H9 (cell line): ENCODE results near the gene UBE2D3. TPM values are rescaled to one million over a fixed set of nuclear protein-coding genes. Genes with fewer than 3 reads are reported as not detected.

Experiments used
- DNase-seq: peaks from one replicate; pipeline ENCODE4 v3.0.0-alpha.2; 2017
- H2AFZ ChIP-seq: one replicate; pipeline ENCODE4 v1.6.1; 2013; ENCODE audit warnings: mild to moderate bottlenecking, low read length, control low read depth, moderate library complexity
- H2AK5ac ChIP-seq: 2 replicates; pipeline ENCODE4 v1.6.1; 2013; ENCODE audit warnings: low read length, control low read depth, mixed read lengths; ENCODE audit not compliant: insufficient read length
- H2BK120ac ChIP-seq: one replicate; pipeline ENCODE4 v1.6.1; 2013; ENCODE audit warnings: low read depth, mild to moderate bottlenecking, low read length, control low read depth, inconsistent platforms; ENCODE audit not compliant: poor library complexity, severe bottlenecking
- H2BK12ac ChIP-seq: 2 replicates; pipeline ENCODE4 v1.6.1; 2013; ENCODE audit warnings: low read length, control low read depth, mixed read lengths, low read depth; ENCODE audit not compliant: insufficient read length
- H2BK15ac ChIP-seq: 2 replicates; pipeline ENCODE4 v1.6.1; 2013; ENCODE audit warnings: low read depth, low read length, control low read depth
- H2BK20ac ChIP-seq: one replicate; pipeline ENCODE4 v1.6.1; 2013; ENCODE audit warnings: low read depth, mild to moderate bottlenecking, low read length, control low read depth, inconsistent platforms; ENCODE audit not compliant: poor library complexity, severe bottlenecking
- H2BK5ac ChIP-seq: 2 replicates; pipeline ENCODE4 v1.6.1; 2013; ENCODE audit warnings: low read length, control low read depth, mixed read lengths; ENCODE audit not compliant: insufficient read length
- H3K14ac ChIP-seq: 2 replicates; pipeline ENCODE4 v1.6.1; 2013; ENCODE audit warnings: low read length, control low read depth; ENCODE audit not compliant: insufficient read depth
- H3K18ac ChIP-seq: 2 replicates; pipeline ENCODE4 v1.6.1; 2013; ENCODE audit warnings: low read depth, mild to moderate bottlenecking, mixed read lengths, low read length, control low read depth; ENCODE audit not compliant: insufficient read length
- H3K23ac ChIP-seq: 2 replicates; pipeline ENCODE4 v1.6.1; 2013; ENCODE audit warnings: low read length, control low read depth, mixed read lengths, low read depth; ENCODE audit not compliant: insufficient read length
- H3K23me2 ChIP-seq: 2 replicates; pipeline ENCODE4 v1.6.1; 2013; ENCODE audit warnings: low read depth, mild to moderate bottlenecking, mixed read lengths, low read length, control low read depth; ENCODE audit not compliant: insufficient read length, poor library complexity, severe bottlenecking
- H3K27ac ChIP-seq: 2 replicates; pipeline ENCODE4 v1.5.1; 2013; ENCODE audit warnings: low read length, control low read depth, mixed read lengths, low read depth; ENCODE audit not compliant: insufficient read length
- H3K27me3 ChIP-seq: 2 replicates; pipeline ENCODE4 v1.6.1; 2013; ENCODE audit warnings: low read length, control low read depth, inconsistent platforms; ENCODE audit not compliant: insufficient read depth
- H3K4ac ChIP-seq: 2 replicates; pipeline ENCODE4 v1.6.1; 2013; ENCODE audit warnings: low read depth, mild to moderate bottlenecking, control low read depth, inconsistent platforms, low read length, moderate library complexity
- H3K4me1 ChIP-seq: 2 replicates; pipeline ENCODE4 v1.6.1; 2013; ENCODE audit warnings: low read length, control low read depth, inconsistent platforms; ENCODE audit not compliant: insufficient read depth
- H3K4me2 ChIP-seq: 2 replicates; pipeline ENCODE4 v1.6.1; 2013; ENCODE audit warnings: low read length, control low read depth, mixed read lengths; ENCODE audit not compliant: insufficient read length, insufficient read depth
- H3K56ac ChIP-seq: 2 replicates; pipeline ENCODE4 v1.6.1; 2013; ENCODE audit warnings: low read depth, mild to moderate bottlenecking, mixed read lengths, low read length, control low read depth; ENCODE audit not compliant: insufficient read length
- H3K79me1 ChIP-seq: 2 replicates; pipeline ENCODE4 v1.6.1; 2013; ENCODE audit warnings: low read depth, mild to moderate bottlenecking, moderate library complexity, low read length, control low read depth, inconsistent platforms; ENCODE audit not compliant: insufficient read depth, poor library complexity, severe bottlenecking
- H3K79me2 ChIP-seq: 2 replicates; pipeline ENCODE4 v1.6.1; 2013; ENCODE audit warnings: low read length, control low read depth, inconsistent platforms; ENCODE audit not compliant: insufficient read depth
- H3K9ac ChIP-seq: 2 replicates; pipeline ENCODE4 v1.6.1; 2013; ENCODE audit warnings: low read length, control low read depth, mixed read lengths; ENCODE audit not compliant: insufficient read length; ENCODE audit errors: extremely low read depth
- H3K9me3 ChIP-seq: one replicate; pipeline ENCODE4 v1.6.1; 2013; ENCODE audit warnings: low read depth, low read length, inconsistent platforms; ENCODE audit not compliant: control insufficient read depth
- H3T11ph ChIP-seq: one replicate; pipeline ENCODE4 v1.6.1; 2013; ENCODE audit warnings: mild to moderate bottlenecking, low read length, control low read depth, inconsistent platforms
- H4K20me1 ChIP-seq: one replicate; pipeline ENCODE4 v1.6.1; 2013; ENCODE audit not compliant: control insufficient read depth, insufficient read length, insufficient read depth
- H4K5ac ChIP-seq: 2 replicates; pipeline ENCODE4 v1.6.1; 2013; ENCODE audit warnings: low read depth, mild to moderate bottlenecking, mixed read lengths, low read length, control low read depth; ENCODE audit not compliant: insufficient read length
- H4K8ac ChIP-seq: replicated peaks from 2 replicates; pipeline ENCODE4 v1.6.1; 2013; ENCODE audit warnings: low read length, control low read depth, mixed read lengths, low read depth; ENCODE audit not compliant: insufficient read length
- H4K91ac ChIP-seq: 2 replicates; pipeline ENCODE4 v1.6.1; 2013; ENCODE audit warnings: low read depth, mild to moderate bottlenecking, moderate library complexity, mixed read lengths, low read length, control low read depth; ENCODE audit not compliant: insufficient read length
- H3K27ac Mint-ChIP-seq, 3 experiments: 2 replicates in 2 of 3; 3 replicates in 1 of 3; pipeline ENCODE4 v1.8.0; 2020 to 2021; ENCODE audit warnings: mixed read lengths in 3 of 3, mild to moderate bottlenecking in 1 of 3, moderate library complexity in 1 of 3
- H3K27me3 Mint-ChIP-seq: 2 replicates; pipeline ENCODE4 v1.8.0; 2021; ENCODE audit warnings: low read depth, mild to moderate bottlenecking, moderate library complexity, mixed read lengths
- H3K36me3 Mint-ChIP-seq, 3 experiments: 2 replicates in 2 of 3; 3 replicates in 1 of 3; pipeline ENCODE4 v1.8.0; 2020 to 2021; ENCODE audit warnings: low read depth in 3 of 3, mixed read lengths in 3 of 3; ENCODE audit not compliant: insufficient read depth in 1 of 3
- H3K4me1 Mint-ChIP-seq, 2 experiments: 2 replicates each; pipeline ENCODE4 v1.8.0; 2020; ENCODE audit warnings: mixed read lengths in 2 of 2
- H3K4me3 Mint-ChIP-seq, 2 experiments: 2 replicates in 1 of 2; 3 replicates in 1 of 2; pipeline ENCODE4 v1.8.0; 2020 to 2021; ENCODE audit warnings: mild to moderate bottlenecking in 2 of 2, mixed read lengths in 2 of 2, moderate library complexity in 1 of 2
- H3K9me3 Mint-ChIP-seq, 2 experiments: 2 replicates in 1 of 2; 3 replicates in 1 of 2; pipeline ENCODE4 v1.8.0; 2020; ENCODE audit warnings: mild to moderate bottlenecking in 2 of 2, mixed read lengths in 2 of 2, moderate library complexity in 1 of 2
- CTCF ChIP-seq: fragments of 200-600 bp; sonication (generic); conservative IDR thresholded peaks from 3 replicates; pipeline ENCODE4 v1.8.0; 2021; ENCODE audit warnings: antibody characterized with exemption, mild to moderate bottlenecking
- WGBS: extraction: QIAGEN DNeasy Blood & Tissue Kit; methylation state at CpG from one replicate; pipeline ENCODE4 v1.1.7; 2013; ENCODE audit warnings: missing lambda C conversion rate, low lambda C conversion rate, mixed read lengths; ENCODE audit not compliant: insufficient read length; ENCODE audit errors: extremely low coverage; 5-methylcytosine and 5-hydroxymethylcytosine counted together
- total RNA-seq: library from RNA; stranded (reverse); gene quantifications from 2 replicates; pipeline ENCODE4 v1.2.1, GENCODE V29; 2021

Gene UBE2D3
- total RNA-seq, 1 experiment from 2014 or later = 378 TPM

- H4K20me1 ChIP-seq = no peaks in the 10 kb centered on the region
- H3K4me3 Mint-ChIP-seq = peak overlapping the region; percentile 88 to 96
- peak overlapping the region in 2 of 3 experiments; percentile 86 to 95; a peak in 4 of 7 replicates for H3K27ac Mint-ChIP-seq
- peaks cover 26% of the 10 kb centered on the region in 2 experiments for H3K4me1 Mint-ChIP-seq
- H3K79me1 ChIP-seq = peaks cover 2% of the 10 kb centered on the region
- H2BK5ac ChIP-seq = no peak overlapping the region
- H3K9me3 Mint-ChIP-seq = peaks cover 7 to 14% of the 10 kb centered on the region in 2 experiments; a peak in 4 of 5 replicates
- no peak overlapping the region for H2AK5ac ChIP-seq
- H3K4me2 ChIP-seq = peak overlapping the region; percentile 99
- H3K9ac ChIP-seq = peak overlapping the region; percentile 41
- H3K27ac ChIP-seq = no peak overlapping the region
- no peak overlapping the region for H4K91ac ChIP-seq
- H3K18ac ChIP-seq = peak overlapping the region; percentile 12
- TF ChIP-seq CTCF = no peak
- H2BK12ac ChIP-seq = no peak overlapping the region
- no peak overlapping the region for H3K23ac ChIP-seq
- peak overlapping the region; percentile 41; the same call in 1 of the 2 replicates for H3K14ac ChIP-seq
- no peak overlapping the region for H2BK120ac ChIP-seq
- H3K4ac ChIP-seq = no peak overlapping the region
- H2AFZ ChIP-seq = peak overlapping the region; percentile 79
- H3K4me1 ChIP-seq = no peaks in the 10 kb centered on the region
- H3K36me3 Mint-ChIP-seq = peaks cover 4 to 12% (median 6%) of the 10 kb centered on the region in 3 experiments
- WGBS = no CpG with 5 or more reads among the region's 15 CpGs
- DNase-seq = no peak
- H3K56ac ChIP-seq = no peak overlapping the region
- no peak overlapping the region for H4K8ac ChIP-seq
- peaks cover 14% of the 10 kb centered on the region for H3K23me2 ChIP-seq
- no peaks in the 10 kb centered on the region for H3K9me3 ChIP-seq
- no peak overlapping the region for H4K5ac ChIP-seq
- no peak overlapping the region for H2BK20ac ChIP-seq
- peaks cover 10% of the 10 kb centered on the region; the same call in 1 of the 2 replicates for H3K79me2 ChIP-seq
- no peaks in the 10 kb centered on the region for H3K27me3 ChIP-seq
- H3T11ph ChIP-seq = no peak overlapping the region
- no peak overlapping the region for H2BK15ac ChIP-seq
- H3K27me3 Mint-ChIP-seq = peaks cover 6% of the 10 kb centered on the region
Measured at GRCh38 chr4:102761296-102761701, 66.1 kb downstream of the UBE2D3 start.
